Gastroesophageal sphincter (tissue), 3 donors: ENCODE data around the gene FAM72D.
"Not testable (repeated sequence)": the region's sequence is repeated elsewhere in the genome, so short reads cannot be mapped to it uniquely, and the experiment has no call there.

Experiments
- POLR2A ChIP-seq, 2 donors: fragments of 450-650 bp; IDR thresholded peaks; one replicate each; pipeline ENCODE4 v1.6.1; 2017; ENCODE audit warnings: antibody characterized with exemption in 2 of 2, mild to moderate bottlenecking in 2 of 2, moderate library complexity in 1 of 2
- TF ChIP-seq, protein P1 (sequence below), 4 experiments: fragments of 200-600 bp in 2 of 4; fragments of 450-650 bp in 2 of 4; sonication (generic) in 1 of 4; IDR thresholded peaks; one replicate each; pipeline ENCODE4 v1.5.1; 2017 to 2019; ENCODE audit warnings: antibody characterized with exemption in 4 of 4, mild to moderate bottlenecking in 2 of 4, moderate library complexity in 2 of 4

DNA sequence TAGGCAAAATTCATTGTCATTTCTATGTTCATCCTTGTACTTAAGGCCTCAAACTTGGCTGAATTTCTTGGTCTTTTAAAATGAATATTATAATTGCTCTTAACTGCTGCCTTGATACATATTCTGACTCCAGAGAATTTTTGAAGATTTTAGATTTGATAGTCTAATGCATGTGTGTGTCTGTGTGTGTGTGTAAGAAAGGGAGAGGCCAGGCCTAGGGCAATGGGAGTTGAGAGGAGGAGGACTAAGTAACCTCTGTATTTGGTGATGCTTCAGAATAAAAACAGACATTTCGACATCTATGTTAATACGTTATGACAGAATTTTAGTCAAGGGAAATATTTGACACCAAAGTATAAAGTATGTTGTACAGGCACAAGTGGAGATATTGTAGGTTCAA, 7.5 kb downstream of the FAM72D start:
- TF ChIP-seq, protein P1, sequence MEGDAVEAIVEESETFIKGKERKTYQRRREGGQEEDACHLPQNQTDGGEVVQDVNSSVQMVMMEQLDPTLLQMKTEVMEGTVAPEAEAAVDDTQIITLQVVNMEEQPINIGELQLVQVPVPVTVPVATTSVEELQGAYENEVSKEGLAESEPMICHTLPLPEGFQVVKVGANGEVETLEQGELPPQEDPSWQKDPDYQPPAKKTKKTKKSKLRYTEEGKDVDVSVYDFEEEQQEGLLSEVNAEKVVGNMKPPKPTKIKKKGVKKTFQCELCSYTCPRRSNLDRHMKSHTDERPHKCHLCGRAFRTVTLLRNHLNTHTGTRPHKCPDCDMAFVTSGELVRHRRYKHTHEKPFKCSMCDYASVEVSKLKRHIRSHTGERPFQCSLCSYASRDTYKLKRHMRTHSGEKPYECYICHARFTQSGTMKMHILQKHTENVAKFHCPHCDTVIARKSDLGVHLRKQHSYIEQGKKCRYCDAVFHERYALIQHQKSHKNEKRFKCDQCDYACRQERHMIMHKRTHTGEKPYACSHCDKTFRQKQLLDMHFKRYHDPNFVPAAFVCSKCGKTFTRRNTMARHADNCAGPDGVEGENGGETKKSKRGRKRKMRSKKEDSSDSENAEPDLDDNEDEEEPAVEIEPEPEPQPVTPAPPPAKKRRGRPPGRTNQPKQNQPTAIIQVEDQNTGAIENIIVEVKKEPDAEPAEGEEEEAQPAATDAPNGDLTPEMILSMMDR (IDR thresholded peaks at IDR 0.05): not testable (repeated sequence)
- TF ChIP-seq POLR2A (IDR thresholded peaks at IDR 0.05): not testable (repeated sequence)
